Measurements from ENCODE around the gene ACAD11.

The ACAD11 gene

DNA sequence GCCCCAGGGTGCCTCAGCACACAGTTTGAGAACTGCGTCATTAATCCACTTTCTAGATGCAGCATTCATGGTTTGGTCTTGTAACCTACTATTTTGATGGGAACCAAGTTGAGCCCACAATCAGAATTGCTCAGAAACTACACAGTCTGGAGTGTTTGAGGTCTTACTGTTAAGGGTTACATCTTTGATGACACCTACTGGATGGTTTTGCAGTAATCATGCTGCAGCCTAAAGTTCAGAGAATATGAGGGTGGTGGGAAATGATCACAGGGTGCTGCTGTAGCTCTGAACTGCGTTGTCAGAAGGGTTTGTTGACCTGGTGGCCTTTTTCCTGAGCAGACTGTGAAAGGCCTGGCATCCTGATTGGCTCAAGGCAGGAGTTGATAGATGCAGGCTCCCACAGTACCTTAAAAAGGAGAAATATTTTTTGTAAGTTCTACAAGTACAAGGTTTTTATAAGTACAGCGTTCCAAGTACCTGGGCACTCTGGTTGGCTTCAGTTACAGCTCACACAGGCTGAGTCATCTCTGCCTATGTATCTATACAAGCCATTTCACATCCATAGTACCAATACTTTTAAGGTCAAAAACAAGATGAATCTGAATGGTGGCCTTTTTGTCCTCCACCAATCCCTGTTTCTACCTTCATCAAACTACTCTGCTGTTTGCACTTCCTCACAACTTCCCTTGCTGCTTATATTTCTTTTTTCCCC, 123.0 kb downstream of the ACAD11 start:
- peak overlapping the region; percentile 17 to 24 for H2BK12ac ChIP-seq (ENCODE audit: low read length in 2 of 2)
- H3K4me2 ChIP-seq (ENCODE audit: low read length, poor library complexity, severe bottlenecking), result no peak overlapping the region
- no peak overlapping the region for H2BK120ac ChIP-seq (ENCODE audit: low read depth, low read length)
- H3K14ac ChIP-seq (ENCODE audit: low read length in 2 of 2), result no peak overlapping the region
- H3K18ac ChIP-seq (ENCODE audit: low read depth in 1 of 2, low read length in 2 of 2), result peak overlapping the region; percentile 37 to 76
- H2AK5ac ChIP-seq (ENCODE audit: low read length, severe bottlenecking), result peak overlapping the region; percentile 17
- H3K4ac ChIP-seq (ENCODE audit: low read depth in 1 of 2, low read length in 2 of 2), result peak overlapping the region in 1 of 2 experiments; percentile 31
- H4K8ac ChIP-seq (ENCODE audit: low read length), result peak overlapping the region; percentile 57
- H3K23ac ChIP-seq (ENCODE audit: low read length in 2 of 2), result no peak overlapping the region
- H2BK5ac ChIP-seq (ENCODE audit: low read depth, low read length, poor library complexity, severe bottlenecking), result no peak overlapping the region
- H3K4me1 ChIP-seq (ENCODE audit: control insufficient read depth, insufficient read depth, low read depth, low read length), result peaks cover 7% of the 10 kb centered on the region
- H2BK15ac ChIP-seq (ENCODE audit: low read depth, poor library complexity, severe bottlenecking), result no peak overlapping the region
- H3K36me3 ChIP-seq (ENCODE audit: control insufficient read depth in 1 of 2, insufficient read depth in 2 of 2, low read depth in 1 of 2, low read length in 2 of 2), result peaks cover 20 to 80% of the 10 kb centered on the region in 2 experiments
- 88% methylated on average over 3 of the region's 3 CpGs for WGBS
- H4K91ac ChIP-seq (ENCODE audit: low read length), result peak overlapping the region; percentile 69
- peaks cover 13% of the 10 kb centered on the region for H3K79me1 ChIP-seq (replicated peaks; ENCODE audit: low read length, poor library complexity, severe bottlenecking)
- no peak overlapping the region for H3K27ac ChIP-seq (ENCODE audit: low read length, poor library complexity, severe bottlenecking)
- no peaks in the 10 kb centered on the region for H3K9me3 ChIP-seq (ENCODE audit: control insufficient read depth, low read length)
- peak overlapping the region; percentile 85 for H3K9ac ChIP-seq (ENCODE audit: low read length)
- H2AFZ ChIP-seq (ENCODE audit: low read depth, low read length), result no peak overlapping the region
- H3K4me3 ChIP-seq (ENCODE audit: insufficient read depth in 1 of 2, low read depth in 1 of 2, low read length in 2 of 2), result no peak overlapping the region
- no peaks in the 10 kb centered on the region for H3K27me3 ChIP-seq (ENCODE audit: control insufficient read depth in 1 of 2, insufficient read depth in 1 of 2, low read length in 2 of 2)
- peak; percentile 26 for DNase-seq

DNA sequence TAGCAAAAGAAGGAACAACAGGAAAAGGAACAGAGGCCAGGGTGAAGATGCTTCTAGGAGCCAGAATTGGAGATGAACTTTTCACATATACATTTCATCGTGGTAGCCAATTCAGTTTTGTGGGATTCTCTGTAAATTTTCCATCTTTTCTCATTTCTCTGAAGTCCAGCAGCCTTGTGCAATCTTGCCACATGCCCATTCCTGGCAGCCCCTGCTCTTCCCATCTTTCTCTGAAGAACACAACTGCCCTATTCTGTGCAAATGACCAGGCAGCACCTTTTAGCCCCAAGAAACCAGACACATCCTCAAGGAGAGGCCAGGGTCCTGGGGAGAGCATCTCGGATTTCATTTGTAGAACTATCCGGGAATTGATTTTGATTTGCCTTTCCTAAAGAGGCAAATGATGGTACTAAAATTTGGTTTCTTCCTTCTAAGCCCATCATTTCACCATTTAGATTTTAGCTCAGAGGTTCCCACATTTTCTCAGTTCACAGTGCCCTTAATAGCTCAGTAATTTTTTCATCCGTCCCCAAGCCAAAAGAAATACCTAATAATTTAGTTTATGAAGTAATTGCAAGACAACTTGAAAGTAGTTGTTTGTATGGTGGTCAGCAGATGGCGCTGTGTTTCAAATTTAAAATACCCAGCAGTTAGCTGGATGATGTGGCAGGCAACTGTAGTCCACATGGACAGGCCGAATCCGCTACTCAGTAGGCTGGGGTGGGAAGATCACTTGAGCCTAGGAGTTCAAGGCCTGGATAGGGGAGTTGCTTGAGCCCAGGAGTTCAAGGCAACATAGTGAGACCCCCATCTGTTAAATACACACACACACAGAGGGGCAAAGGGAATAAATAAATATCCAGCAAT, 123.8 kb downstream of the ACAD11 start:
- Histone ChIP-seq H2BK5ac (ENCODE audit: low read depth, low read length, poor library complexity, severe bottlenecking) (peak overlapping the region; percentile 22), H3K9me3 (ENCODE audit: control insufficient read depth, low read length) (no peaks in the 10 kb centered on the region), H3K23ac (ENCODE audit: low read length in 2 of 2) (no peak overlapping the region), H4K8ac (ENCODE audit: low read length) (peak overlapping the region; percentile 51), H3K4me1 (ENCODE audit: control insufficient read depth, insufficient read depth, low read depth, low read length) (peaks cover 7% of the 10 kb centered on the region), H3K27ac (ENCODE audit: low read length, poor library complexity, severe bottlenecking) (peak overlapping the region; percentile 37), H3K4me2 (ENCODE audit: low read length, poor library complexity, severe bottlenecking) (no peak overlapping the region), H2AK5ac (ENCODE audit: low read length, severe bottlenecking) (peak overlapping the region; percentile 17), H3K4ac (ENCODE audit: low read depth in 1 of 2, low read length in 2 of 2) (no peak overlapping the region), H2AFZ (ENCODE audit: low read depth, low read length) (no peak overlapping the region), H4K91ac (ENCODE audit: low read length) (peak overlapping the region; percentile 69), H3K4me3 (ENCODE audit: insufficient read depth in 1 of 2, low read depth in 1 of 2, low read length in 2 of 2) (no peak overlapping the region), H2BK120ac (ENCODE audit: low read depth, low read length) (no peak overlapping the region), H3K27me3 (ENCODE audit: control insufficient read depth in 1 of 2, insufficient read depth in 1 of 2, low read length in 2 of 2) (no peaks in the 10 kb centered on the region), H2BK12ac (ENCODE audit: low read length in 2 of 2) (peak overlapping the region in 1 of 2 experiments; percentile 24), H3K14ac (ENCODE audit: low read length in 2 of 2) (no peak overlapping the region), H2BK15ac (ENCODE audit: low read depth, poor library complexity, severe bottlenecking) (no peak overlapping the region), H3K18ac (ENCODE audit: low read depth in 1 of 2, low read length in 2 of 2) (peak overlapping the region; percentile 37 to 76), H3K79me1 (replicated peaks; ENCODE audit: low read length, poor library complexity, severe bottlenecking) (peaks cover 10% of the 10 kb centered on the region), H3K36me3 (ENCODE audit: control insufficient read depth in 1 of 2, insufficient read depth in 2 of 2, low read depth in 1 of 2, low read length in 2 of 2) (peaks cover 14 to 77% of the 10 kb centered on the region in 2 experiments), H3K9ac (ENCODE audit: low read length) (peak overlapping the region; percentile 85)
- DNase-seq, result peak; percentile 83
- 38% methylated on average over 4 of the region's 7 CpGs for WGBS

DNA sequence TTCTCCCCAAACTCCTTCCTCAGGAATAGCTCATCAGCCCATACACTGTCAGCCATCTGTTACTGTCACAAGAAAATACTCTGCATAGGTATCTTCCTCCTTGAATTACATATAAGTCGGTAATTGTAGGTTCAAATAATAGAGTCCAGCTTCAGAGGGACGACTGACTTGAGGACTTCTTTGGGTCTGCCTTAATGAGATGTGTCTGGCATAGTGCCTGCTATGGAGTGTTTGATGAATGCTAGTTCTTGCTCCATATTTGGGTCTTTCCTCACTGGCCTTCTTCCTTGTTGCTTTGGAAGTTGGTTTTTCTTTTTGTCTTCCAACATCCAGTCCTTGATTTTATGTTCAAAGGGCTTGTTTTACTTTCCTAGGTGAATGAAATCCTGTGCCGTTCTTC, 129.0 kb downstream of the ACAD11 start:
- Histone ChIP-seq H3K27ac (ENCODE audit: low read length, poor library complexity, severe bottlenecking) (no peak overlapping the region), H3K4me2 (ENCODE audit: low read length, poor library complexity, severe bottlenecking) (no peak overlapping the region), H2AFZ (ENCODE audit: low read depth, low read length) (no peak overlapping the region), H3K36me3 (ENCODE audit: control insufficient read depth in 1 of 2, insufficient read depth in 2 of 2, low read depth in 1 of 2, low read length in 2 of 2) (peaks cover 12 to 85% of the 10 kb centered on the region in 2 experiments), H3K23ac (ENCODE audit: low read length in 2 of 2) (no peak overlapping the region), H3K18ac (ENCODE audit: low read depth in 1 of 2, low read length in 2 of 2) (no peak overlapping the region), H2BK12ac (ENCODE audit: low read length in 2 of 2) (no peak overlapping the region), H3K4me1 (ENCODE audit: control insufficient read depth, insufficient read depth, low read depth, low read length) (peaks cover 1% of the 10 kb centered on the region), H3K9me3 (ENCODE audit: control insufficient read depth, low read length) (no peaks in the 10 kb centered on the region), H3K79me1 (replicated peaks; ENCODE audit: low read length, poor library complexity, severe bottlenecking) (peaks cover 8% of the 10 kb centered on the region), H3K4ac (ENCODE audit: low read depth in 1 of 2, low read length in 2 of 2) (no peak overlapping the region), H3K4me3 (ENCODE audit: insufficient read depth in 1 of 2, low read depth in 1 of 2, low read length in 2 of 2) (no peak overlapping the region), H2BK120ac (ENCODE audit: low read depth, low read length) (no peak overlapping the region), H4K8ac (ENCODE audit: low read length) (no peak overlapping the region), H2AK5ac (ENCODE audit: low read length, severe bottlenecking) (no peak overlapping the region), H2BK5ac (ENCODE audit: low read depth, low read length, poor library complexity, severe bottlenecking) (no peak overlapping the region), H3K27me3 (ENCODE audit: control insufficient read depth in 1 of 2, insufficient read depth in 1 of 2, low read length in 2 of 2) (no peaks in the 10 kb centered on the region), H4K91ac (ENCODE audit: low read length) (no peak overlapping the region), H3K14ac (ENCODE audit: low read length in 2 of 2) (no peak overlapping the region), H2BK15ac (ENCODE audit: low read depth, poor library complexity, severe bottlenecking) (no peak overlapping the region), H3K9ac (ENCODE audit: low read length) (no peak overlapping the region)
- 98% methylated on average over 3 of the region's 3 CpGs for WGBS
- DNase-seq, result no peak

DNA sequence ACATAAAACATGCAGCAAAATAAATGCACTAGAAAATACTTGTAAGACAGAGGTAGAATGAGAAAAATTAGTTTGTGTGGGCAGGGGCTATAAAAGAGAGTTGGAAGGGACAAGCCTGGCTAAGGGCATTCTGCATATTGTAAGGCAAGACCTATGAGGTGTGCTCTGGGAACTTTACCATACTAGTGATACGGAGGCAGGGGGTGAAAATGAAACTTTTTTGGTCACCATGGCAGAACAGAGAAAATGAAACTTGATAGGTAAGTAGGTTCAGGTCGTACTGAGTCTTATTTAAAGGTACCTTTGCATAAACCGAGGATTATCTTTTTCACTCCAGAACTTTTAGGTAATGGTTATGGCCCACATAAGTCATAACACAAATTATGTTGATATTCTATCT, 137.3 kb downstream of the ACAD11 start:
- peaks cover 8% of the 10 kb centered on the region for H3K79me1 ChIP-seq (replicated peaks; ENCODE audit: low read length, poor library complexity, severe bottlenecking)
- no peak overlapping the region for H2BK120ac ChIP-seq (ENCODE audit: low read depth, low read length)
- no peak overlapping the region for H2AK5ac ChIP-seq (ENCODE audit: low read length, severe bottlenecking)
- no peak overlapping the region for H2AFZ ChIP-seq (ENCODE audit: low read depth, low read length)
- no peak overlapping the region for H3K4ac ChIP-seq (ENCODE audit: low read depth in 1 of 2, low read length in 2 of 2)
- no peaks in the 10 kb centered on the region for H3K9me3 ChIP-seq (ENCODE audit: control insufficient read depth, low read length)
- H3K27me3 ChIP-seq (ENCODE audit: control insufficient read depth in 1 of 2, insufficient read depth in 1 of 2, low read length in 2 of 2), result no peaks in the 10 kb centered on the region
- WGBS, result 100% methylated on average over 1 of the region's 3 CpGs
- H3K23ac ChIP-seq (ENCODE audit: low read length in 2 of 2), result no peak overlapping the region
- no peak overlapping the region for H3K4me3 ChIP-seq (ENCODE audit: insufficient read depth in 1 of 2, low read depth in 1 of 2, low read length in 2 of 2)
- peaks cover 6 to 95% of the 10 kb centered on the region in 2 experiments for H3K36me3 ChIP-seq (ENCODE audit: control insufficient read depth in 1 of 2, insufficient read depth in 2 of 2, low read depth in 1 of 2, low read length in 2 of 2)
- H3K18ac ChIP-seq (ENCODE audit: low read depth in 1 of 2, low read length in 2 of 2), result no peak overlapping the region
- DNase-seq, result no peak
- H2BK5ac ChIP-seq (ENCODE audit: low read depth, low read length, poor library complexity, severe bottlenecking), result no peak overlapping the region
- H4K91ac ChIP-seq (ENCODE audit: low read length), result no peak overlapping the region
- no peak overlapping the region for H3K27ac ChIP-seq (ENCODE audit: low read length, poor library complexity, severe bottlenecking)
- no peak overlapping the region for H3K4me2 ChIP-seq (ENCODE audit: low read length, poor library complexity, severe bottlenecking)
- no peak overlapping the region for H4K8ac ChIP-seq (ENCODE audit: low read length)
- no peak overlapping the region for H3K9ac ChIP-seq (ENCODE audit: low read length)
- no peak overlapping the region for H2BK12ac ChIP-seq (ENCODE audit: low read length in 2 of 2)
- no peak overlapping the region for H3K14ac ChIP-seq (ENCODE audit: low read length in 2 of 2)
- H2BK15ac ChIP-seq (ENCODE audit: low read depth, poor library complexity, severe bottlenecking), result no peak overlapping the region
- no peaks in the 10 kb centered on the region for H3K4me1 ChIP-seq (ENCODE audit: control insufficient read depth, insufficient read depth, low read depth, low read length)

All from mesenchymal stem cell (in vitro differentiated cells and primary cell).